Omental fat pad (tissue), 4 donors: ENCODE data around the gene ICE1. TPM values are rescaled to one million over a fixed set of nuclear protein-coding genes. Genes with fewer than 3 reads are reported as not detected.

Source experiments
- ATAC-seq: fragments of 150-250 bp; one replicate; pipeline ENCODE4 v1.9.1; 2016; ENCODE audit warnings: mild to moderate bottlenecking, moderate library complexity; ENCODE audit not compliant: low FRiP score
- DNase-seq: peaks from one replicate; pipeline ENCODE4 v3.0.0-alpha.2; 2019; ENCODE audit warnings: low spot score
- total RNA-seq, 4 donors: library from RNA; depleted of rRNA; stranded (reverse); fragments of >200 nt; gene quantifications; one replicate each; pipeline ENCODE4 v1.1.0, GENCODE V29; 2016
- TF ChIP-seq, protein P1 (sequence below), 3 donors: fragments of 450-650 bp; IDR thresholded peaks; one replicate each; pipeline ENCODE4 v1.5.1; 2016 to 2017; ENCODE audit warnings: antibody characterized with exemption in 3 of 3, mild to moderate bottlenecking in 3 of 3, moderate library complexity in 2 of 3

Gene ICE1
- total RNA-seq, 4 donors from 2014 or later = 23.3 to 55.2 (median 33.1) TPM

DNA sequence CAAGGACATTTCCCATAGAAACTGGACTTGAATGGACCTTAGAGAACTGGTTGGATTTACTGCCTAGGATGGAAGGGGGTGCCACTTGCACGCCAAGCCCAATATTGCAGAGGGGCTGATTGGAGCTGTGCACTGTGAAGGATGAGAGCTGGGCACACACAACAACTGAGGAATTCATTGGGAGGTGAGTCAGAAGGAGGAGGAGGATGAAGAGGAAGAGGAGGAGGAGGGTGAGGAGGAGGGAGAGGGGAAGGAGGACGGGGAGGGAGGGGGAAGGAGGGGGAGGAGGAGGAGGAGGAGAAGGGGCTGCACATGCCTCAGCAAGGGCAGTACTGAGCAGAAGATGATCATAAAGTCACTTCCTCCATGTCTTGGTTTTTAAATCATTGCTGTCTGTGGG lies 5.7 kb upstream of the ICE1 start:
- ATAC-seq (no peak), DNase-seq (no peak)

DNA sequence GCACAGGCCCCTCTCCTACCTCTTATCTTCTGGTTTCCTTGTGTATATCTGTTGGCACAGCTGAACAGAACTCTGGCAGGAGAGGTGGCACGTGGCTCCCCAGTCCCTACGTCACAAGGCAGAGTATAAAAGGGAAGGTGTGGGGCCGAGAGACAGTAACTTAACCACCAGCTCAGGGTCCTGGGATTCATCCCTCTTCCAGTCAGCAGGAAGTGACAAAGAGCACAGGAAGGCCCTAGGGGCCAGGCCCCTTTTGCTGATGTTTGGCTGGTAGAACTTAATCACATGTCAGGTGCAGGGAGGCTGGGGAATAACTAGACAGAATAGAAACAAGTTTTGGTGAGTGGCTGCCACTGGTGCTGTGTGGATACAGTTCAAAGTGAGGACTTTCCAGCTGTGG lies 4.5 kb upstream of the ICE1 start:
- no peak for ATAC-seq
- no peak for DNase-seq
- TF ChIP-seq, protein P1, sequence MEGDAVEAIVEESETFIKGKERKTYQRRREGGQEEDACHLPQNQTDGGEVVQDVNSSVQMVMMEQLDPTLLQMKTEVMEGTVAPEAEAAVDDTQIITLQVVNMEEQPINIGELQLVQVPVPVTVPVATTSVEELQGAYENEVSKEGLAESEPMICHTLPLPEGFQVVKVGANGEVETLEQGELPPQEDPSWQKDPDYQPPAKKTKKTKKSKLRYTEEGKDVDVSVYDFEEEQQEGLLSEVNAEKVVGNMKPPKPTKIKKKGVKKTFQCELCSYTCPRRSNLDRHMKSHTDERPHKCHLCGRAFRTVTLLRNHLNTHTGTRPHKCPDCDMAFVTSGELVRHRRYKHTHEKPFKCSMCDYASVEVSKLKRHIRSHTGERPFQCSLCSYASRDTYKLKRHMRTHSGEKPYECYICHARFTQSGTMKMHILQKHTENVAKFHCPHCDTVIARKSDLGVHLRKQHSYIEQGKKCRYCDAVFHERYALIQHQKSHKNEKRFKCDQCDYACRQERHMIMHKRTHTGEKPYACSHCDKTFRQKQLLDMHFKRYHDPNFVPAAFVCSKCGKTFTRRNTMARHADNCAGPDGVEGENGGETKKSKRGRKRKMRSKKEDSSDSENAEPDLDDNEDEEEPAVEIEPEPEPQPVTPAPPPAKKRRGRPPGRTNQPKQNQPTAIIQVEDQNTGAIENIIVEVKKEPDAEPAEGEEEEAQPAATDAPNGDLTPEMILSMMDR (IDR thresholded peaks at IDR 0.05) = no peak

More for the DNA sequence above, 5.7 kb upstream of the ICE1 start:
- TF ChIP-seq, protein P1 (IDR thresholded peaks at IDR 0.05) = no peak

DNA sequence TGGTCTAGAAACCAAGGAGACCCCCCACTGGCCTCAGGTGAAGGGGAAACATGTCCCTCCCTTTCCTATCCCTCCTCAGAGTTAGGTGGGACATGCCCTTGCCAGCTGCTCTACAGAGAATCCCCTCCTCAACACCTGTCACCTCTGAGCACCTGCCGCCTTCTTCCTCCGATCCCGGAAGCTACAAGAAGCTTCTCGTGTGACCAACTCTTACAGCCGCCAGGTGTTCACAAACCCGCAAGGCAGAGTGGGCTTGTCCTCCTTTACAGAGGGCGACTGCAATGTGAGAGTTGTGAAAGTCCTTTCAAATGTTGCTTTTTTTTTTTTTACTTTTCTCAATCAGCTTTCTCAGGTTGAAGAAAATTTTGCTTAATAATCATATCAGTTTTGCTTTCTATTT lies 3.7 kb upstream of the ICE1 start:
- no peak for ATAC-seq
- DNase-seq = no peak
- TF ChIP-seq, protein P1 (IDR thresholded peaks at IDR 0.05) = no peak

DNA sequence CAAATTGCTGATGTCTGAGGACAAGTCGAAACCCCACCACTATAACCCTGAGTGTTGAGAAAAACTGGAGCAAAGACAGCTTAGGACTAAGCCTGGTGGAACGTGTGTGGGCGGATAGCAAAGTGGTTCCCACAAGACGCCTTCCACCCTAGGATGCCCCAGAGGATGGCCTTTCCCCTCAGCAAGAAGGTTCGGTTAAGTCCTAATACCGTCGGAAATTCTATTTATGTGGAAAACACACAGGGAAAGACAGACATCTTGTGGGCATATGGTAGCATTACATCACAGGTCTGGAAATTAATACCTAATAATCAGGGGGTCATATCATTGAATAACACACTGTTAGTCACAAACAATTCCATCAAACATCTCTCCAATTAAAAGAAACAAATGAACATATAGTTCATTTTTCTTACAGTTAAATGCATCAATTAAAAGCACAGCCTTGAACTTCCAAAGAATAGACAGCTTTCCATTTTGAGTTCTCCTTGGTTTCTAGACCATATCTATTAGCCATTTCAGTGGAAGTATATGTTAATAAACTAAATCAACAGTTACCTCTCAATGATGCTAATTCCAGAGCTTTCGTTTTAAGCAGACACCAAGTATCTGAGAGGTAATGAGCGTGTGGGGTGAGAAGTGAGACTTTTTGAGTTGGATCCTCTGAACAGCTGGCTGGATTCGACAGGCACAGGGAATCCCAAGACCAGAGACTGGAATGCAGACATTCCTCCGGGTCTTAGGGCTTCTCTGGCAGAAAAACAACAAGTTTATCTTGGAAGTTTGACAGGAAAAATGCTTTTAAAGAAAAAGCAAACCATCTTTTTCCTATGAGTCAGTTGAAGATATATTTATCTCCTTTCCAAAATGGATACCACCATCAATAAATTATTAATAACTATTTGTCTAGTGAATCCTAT lies 2.9 kb upstream of the ICE1 start:
- TF ChIP-seq, protein P1 (IDR thresholded peaks at IDR 0.05) = peak in 1 of 3 donors; percentile 48
- no peak for ATAC-seq
- DNase-seq = no peak

DNA sequence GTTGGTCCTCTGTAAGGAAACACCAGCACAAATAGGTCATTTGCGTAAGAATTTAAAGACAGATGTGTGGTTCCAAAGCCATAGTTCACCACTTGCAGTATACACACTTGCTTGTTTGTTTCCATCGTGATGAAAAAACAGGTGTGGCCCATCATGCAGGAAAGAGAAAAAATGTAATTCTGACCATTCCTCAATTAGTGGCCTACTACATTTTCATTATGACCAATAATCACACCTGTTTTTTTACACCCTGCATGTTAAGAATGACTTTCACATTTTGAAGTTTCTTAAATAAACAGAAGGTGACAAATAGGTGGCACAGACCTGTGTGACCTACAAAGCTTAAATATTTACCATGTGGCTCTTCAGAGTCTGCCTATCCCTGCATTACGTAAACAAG lies 2.2 kb upstream of the ICE1 start:
- no peak for DNase-seq
- TF ChIP-seq, protein P1 (IDR thresholded peaks at IDR 0.05) = no peak
- ATAC-seq = no peak

DNA sequence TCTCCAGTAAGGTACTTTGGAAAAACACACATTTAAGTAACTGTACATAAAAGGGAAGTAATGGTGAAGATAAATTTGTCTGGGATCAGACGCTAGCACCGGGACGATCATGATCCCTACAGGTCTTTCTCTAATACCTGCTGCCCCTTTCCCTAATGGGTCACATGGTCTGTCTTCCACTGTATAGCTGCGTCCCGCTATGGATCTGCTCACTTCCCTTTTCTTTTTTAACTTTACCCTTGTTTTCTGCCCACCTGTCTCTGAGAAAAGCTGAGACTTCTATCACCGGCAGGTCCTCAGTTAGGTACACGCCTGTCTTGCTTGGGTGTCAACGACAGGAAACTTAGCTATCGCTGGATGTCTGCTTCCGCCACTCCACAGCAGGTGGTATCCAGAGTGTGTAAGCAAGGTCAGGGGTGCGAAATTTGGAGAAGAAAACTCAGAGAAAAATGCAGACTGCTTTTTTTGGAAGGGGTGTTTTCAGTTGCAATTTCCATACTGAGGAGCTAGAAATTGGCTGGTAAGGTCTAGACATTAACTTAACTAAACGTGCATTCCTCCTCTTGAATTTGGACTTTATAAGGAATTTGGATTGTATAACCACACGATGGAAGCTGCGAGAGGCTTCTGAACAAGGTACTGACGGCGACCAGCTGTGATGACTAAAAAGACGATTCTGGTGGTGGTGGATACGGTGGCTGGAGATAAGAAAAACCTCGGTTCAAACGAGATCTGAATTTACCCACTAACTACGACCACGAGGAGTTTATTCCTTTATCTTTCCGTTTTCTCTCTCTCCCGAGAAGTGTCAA lies 1.1 kb upstream of the ICE1 start:
- TF ChIP-seq, protein P1 (IDR thresholded peaks at IDR 0.05) = no peak
- ATAC-seq (no peak), DNase-seq (no peak)
